OCI-LY1 (cell line): ENCODE measurements around the gene ANXA7.

ENCODE experiments used
- EZH2 ChIP-seq: fragments of 200-600 bp; sonication (generic), shearing (Covaris generic); IDR thresholded peaks from 2 replicates; pipeline ENCODE4 v1.8.0; 2017; ENCODE audit warnings: borderline replicate concordance, mixed run types, mild to moderate bottlenecking, antibody characterized with exemption, low read length, moderate library complexity, mixed read lengths
- TF ChIP-seq, protein P1 (sequence below): fragments of 200-600 bp; sonication (generic), shearing (Covaris generic); IDR thresholded peaks from 2 replicates; pipeline ENCODE4 v1.5.1; 2017; ENCODE audit warnings: mild to moderate bottlenecking, antibody characterized with exemption, low read length, moderate library complexity, mixed read lengths

DNA sequence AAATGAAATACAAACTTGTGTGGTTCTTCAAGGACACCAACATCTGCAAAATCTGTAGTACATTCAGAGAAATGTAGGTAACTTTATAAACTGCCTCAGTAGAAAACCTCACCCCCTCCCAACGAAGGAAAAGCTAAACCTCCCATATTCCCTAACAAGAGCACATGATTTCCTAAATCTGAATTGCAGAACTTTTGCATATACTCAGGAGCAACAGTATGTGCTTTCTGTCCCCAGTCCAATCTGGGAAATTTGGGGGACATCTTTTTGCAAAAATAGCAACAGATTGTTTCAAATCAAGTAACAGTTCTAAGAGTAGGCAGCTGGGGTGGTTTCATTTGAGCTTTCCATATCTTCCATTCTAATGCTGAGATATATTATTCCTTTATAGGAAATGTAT lies 35.3 kb upstream of the ANXA7 start:
- TF ChIP-seq, protein P1, sequence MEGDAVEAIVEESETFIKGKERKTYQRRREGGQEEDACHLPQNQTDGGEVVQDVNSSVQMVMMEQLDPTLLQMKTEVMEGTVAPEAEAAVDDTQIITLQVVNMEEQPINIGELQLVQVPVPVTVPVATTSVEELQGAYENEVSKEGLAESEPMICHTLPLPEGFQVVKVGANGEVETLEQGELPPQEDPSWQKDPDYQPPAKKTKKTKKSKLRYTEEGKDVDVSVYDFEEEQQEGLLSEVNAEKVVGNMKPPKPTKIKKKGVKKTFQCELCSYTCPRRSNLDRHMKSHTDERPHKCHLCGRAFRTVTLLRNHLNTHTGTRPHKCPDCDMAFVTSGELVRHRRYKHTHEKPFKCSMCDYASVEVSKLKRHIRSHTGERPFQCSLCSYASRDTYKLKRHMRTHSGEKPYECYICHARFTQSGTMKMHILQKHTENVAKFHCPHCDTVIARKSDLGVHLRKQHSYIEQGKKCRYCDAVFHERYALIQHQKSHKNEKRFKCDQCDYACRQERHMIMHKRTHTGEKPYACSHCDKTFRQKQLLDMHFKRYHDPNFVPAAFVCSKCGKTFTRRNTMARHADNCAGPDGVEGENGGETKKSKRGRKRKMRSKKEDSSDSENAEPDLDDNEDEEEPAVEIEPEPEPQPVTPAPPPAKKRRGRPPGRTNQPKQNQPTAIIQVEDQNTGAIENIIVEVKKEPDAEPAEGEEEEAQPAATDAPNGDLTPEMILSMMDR, result no peak
- no peak for TF ChIP-seq EZH2
